Kidney tubule cell (primary cell): ENCODE results near the gene TUBB1.

Source experiments
- DNase-seq: peaks from one replicate; pipeline ENCODE4 v3.0.0-alpha.2; 2018; ENCODE audit warnings: low spot score

The TUBB1 gene

DNA sequence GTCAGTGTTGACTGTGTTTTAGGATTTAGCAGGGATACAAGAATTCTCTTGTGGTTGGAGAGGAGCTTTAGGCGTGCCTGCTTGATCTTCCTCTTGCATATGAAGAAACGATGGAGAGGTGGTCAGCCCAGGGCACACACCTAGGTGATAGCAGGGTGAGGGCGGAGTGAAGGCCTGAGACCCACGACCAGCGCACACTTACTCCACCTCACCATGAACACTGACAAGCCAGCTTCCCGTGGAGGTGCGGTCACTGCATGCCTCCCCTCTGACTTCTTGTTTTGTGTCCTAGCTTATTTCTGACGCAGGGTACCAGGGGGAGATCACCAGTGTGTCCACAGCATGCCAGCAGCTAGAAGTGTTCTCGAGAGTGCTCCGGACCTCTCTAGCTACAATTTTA, 30.0 kb upstream of the TUBB1 start:
- no peak for DNase-seq

DNA sequence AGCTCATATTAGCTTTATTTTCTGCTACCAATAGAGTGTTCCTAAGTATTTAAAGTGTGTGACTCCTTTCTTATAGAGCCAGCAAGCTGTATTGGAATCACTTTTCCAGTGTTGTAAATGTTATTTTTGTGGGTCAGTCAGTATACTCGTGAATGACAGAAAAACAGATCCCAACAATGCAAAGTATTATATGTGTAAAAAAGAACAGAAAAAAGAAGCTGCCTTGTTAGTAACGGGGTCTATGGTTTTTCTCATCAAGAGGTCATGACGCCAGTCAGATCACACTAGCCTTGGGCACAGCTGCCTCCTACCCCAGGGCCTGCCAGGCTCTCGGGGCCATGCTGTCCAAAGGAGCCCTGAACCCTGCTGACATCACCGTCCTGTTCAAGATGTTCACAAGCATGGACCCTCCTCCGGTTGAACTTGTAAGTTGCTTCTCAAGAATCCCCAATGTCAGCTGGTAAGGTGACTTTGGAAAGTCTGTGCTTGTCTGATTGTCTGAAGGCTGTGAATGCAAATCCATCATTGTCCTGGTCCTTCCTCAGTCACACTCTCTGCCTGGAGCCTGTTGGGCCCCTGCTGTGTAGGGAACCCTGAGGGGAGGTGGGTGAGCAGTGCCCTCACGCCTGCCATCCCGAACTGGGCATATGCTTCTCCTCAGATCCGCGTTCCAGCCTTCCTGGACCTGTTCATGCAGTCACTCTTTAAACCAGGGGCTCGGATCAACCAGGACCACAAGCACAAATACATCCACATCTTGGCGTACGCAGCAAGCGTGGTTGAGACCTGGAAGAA, 28.4 kb upstream of the TUBB1 start:
- DNase-seq = no peak

DNA sequence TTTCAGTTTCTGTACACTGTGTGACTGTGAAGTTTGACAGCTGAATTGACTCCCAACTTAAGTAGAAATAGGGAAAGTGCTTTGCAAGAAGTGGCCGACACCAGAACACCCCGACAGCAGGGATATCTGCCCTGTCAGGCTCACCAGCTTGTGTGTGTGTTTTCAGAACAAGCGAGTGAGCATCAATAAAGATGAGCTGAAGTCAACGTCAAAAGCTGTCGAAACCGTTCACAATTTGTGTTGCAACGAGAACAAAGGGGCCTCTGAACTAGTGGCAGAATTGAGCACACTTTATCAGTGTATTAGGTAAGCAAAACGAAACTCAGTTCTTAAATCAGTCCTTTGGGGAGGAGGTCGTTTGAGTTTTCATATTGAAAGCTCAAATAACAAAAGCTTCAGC, 27.5 kb upstream of the TUBB1 start:
- no peak for DNase-seq

DNA sequence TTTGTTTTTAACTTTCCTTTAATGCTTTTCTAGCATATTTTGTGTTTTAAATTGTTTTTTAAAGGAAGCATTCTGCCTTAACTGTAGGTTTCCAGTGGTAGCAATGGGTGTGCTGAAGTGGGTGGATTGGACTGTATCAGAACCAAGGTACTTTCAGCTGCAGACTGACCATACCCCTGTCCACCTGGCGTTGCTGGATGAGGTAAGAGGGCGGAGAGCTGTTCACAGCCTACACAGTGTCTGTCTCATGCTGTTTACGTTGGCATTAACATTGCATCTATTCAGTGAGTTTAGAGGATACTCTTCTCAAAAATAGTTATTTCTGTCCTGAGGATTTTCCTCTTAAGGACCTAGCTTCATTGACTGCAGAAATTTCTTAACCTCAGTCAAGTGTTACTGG, 26.3 kb upstream of the TUBB1 start:
- DNase-seq = no peak

DNA sequence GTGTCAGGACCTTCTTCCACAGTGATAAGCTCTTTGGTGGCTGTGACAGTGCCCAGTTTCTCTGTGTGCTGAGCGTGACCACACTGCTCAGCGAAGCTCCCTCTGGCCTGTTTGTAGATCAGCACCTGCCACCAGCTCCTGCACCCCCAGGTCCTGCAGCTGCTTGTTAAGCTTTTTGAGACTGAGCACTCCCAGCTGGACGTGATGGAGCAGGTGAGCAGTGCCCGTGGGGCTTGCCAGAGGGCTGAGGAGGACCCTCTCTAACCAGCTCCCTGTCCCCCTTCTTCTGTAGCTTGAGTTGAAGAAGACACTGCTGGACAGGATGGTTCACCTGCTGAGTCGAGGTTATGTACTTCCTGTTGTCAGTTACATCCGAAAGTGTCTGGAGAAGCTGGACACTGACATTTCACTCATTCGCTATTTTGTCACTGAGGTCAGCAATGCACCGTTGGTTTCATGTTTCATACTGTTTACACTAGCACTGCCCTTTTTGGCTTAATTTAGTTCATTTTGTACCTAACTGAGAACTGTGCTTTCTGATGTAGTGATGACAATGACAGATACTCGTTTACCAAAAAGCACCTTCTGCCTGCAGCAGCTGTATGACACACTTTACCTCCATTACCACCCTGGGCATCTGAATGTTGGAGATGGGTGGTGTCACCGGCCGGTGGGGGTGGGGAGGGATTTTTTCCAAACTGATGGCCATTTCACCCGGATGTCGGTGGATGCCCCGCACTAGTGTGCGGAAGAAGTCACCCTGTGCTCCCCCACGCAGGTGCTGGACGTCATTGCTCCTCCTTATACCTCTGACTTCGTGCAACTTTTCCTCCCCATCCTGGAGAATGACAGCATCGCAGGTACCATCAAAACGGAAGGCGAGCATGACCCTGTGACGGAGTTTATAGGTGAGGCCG, 25.6 kb upstream of the TUBB1 start:
- DNase-seq = no peak

DNA sequence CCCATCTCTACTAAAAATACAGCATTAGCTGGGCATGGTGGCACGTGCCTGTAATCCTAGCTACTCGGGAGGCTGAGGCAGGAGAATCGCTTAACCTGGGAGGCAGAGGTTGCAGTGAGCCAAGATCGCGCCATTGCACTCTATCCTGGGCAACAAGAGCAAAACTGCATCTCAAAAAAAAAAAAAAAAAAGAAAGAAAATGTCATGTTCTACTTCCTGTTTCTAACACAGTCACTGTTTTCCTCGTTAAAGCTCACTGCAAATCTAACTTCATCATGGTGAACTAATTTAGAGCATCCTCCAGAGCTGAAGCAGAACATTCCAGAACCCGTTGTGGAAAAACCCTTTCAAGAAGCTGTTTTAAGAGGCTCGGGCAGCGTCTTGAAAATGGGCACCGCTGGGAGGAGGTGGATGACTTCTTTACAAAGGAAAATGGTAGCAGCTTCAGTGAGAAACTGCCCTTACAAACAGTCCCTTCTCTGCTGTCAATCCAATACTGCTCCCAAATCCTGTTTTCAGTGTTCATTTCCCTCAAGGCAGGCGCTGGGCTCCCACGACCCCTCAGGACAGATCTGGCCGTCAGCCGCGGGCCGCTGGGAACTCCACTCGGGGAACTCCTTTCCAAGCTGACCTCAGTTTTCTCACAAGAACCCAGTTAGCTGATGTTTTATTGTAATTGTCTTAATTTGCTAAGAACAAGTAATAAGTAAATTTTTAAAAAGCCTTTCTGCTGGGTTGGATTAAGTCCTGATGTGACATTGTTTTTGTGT, 24.7 kb upstream of the TUBB1 start:
- DNase-seq = no peak

DNA sequence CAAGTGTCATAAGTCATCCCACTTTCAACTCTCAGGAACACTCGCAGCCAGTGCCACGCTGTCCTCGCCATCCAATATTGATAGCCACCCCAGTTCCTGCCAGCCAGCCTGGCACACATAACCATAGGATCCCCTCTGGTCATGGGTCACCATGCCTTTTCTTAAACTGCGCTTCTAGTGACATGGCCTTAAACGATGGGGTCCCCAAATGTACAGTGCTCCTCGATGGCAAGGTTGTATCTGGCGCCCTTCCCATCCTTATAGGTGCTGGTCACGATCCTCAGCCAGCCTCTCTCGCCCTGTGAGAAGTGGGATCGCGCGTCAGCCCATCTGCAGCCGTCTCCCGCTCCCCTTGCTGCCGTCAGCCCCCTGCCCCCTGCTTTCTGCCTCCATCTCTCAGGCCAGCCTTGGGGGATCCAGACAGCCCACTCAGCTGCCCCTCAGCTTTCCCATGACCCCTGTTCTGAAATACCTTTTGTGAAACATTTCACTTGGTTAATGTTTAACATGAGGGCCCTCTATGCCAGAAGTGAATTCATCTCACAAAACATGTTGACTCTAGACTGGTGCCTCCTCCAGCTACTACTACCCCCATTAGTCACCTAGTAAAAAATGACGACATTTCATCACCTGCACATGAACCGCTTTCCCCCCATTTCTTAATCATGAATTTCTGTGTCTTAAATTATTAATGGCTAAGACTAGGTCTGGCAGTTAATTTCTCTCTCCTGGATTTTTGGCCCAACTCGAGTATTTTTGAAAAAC, 23.6 kb upstream of the TUBB1 start:
- DNase-seq = peak; percentile 85

DNA sequence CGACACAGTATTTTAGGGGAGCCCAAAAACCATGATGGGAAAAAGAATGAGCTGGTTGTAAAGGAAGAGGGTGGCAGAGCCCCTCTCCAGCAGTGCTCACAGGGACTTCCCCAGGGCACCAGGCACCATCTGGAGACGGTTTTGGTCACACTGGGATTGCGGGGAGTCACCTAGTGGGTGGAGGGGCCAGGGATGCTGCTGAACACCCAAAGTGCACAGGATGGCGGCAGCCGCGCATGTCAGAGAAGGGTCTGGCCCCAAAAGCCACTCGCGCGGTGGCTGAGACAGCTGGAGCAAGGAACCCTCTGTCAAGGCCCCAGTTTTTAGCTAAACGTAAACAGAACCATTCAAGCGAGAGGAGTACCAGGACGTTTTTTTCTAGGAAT, 23.0 kb upstream of the TUBB1 start:
- no peak for DNase-seq

DNA sequence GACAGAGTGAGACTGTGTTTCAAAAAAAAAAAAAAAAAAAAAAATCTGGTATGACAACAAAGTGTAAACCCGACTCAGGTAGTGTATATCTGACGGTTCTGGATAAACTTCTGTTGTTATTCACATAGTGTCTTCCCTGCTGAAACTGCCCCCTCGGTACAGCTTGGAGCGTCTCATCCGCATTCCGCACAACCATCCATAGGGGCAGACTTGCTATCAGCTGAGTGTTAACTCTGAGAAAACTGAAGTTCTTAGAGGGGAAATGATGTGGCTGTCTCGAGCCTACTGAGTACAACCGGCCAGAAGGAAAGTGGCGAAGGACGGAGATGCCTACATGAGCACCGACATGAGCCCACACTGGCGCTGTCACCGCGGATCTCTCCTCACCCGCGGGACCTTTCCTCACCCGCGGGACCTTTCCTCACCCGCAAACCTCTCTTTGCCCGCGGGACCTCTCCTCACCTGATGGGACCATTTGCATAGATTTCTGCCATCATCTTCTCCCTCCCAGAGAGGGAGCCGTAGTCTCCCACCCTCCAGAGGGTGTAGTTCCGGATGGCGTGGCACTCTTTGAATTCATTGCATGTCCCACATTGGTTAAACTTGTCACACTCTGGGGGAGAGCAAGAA, 22.0 kb upstream of the TUBB1 start:
- DNase-seq = no peak

DNA sequence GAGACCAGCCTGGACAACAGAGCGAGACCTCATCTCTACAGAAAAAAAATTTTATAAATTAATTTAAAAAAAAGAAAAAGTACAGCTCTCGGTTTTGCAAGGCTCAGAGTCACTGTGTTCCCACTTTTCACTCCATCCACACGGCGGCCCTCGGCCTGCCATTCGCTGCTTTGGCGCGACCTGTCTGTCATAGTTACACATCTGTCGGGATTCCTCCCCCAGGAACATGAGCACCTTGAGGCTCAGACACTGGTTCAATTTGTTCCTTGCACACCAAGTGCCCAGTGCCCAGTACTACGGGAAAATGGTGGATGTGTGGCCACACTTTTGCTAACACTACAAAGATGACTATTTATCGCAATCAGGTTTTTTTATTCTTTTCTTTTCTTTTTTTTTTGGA, 20.6 kb upstream of the TUBB1 start:
- no peak for DNase-seq

DNA sequence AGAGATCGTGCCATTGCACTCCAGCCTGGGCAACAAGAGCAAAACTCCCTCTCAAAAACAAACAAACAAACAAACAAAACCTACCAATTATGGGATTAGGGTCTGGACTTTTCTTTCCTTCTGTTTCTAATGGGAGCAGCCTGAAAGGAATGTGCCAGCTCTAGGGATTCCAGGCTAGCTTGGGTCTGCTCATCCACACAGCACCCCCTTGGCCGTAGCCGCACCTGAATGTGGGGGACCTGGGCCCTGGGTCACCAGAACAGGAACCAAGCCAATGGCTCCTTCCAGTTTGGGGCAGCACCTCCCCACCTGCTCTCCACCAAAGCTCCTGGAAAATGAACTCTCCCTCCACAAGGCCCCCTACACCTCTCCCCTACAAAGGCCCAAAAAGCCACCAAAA, 18.9 kb upstream of the TUBB1 start:
- DNase-seq = no peak

DNA sequence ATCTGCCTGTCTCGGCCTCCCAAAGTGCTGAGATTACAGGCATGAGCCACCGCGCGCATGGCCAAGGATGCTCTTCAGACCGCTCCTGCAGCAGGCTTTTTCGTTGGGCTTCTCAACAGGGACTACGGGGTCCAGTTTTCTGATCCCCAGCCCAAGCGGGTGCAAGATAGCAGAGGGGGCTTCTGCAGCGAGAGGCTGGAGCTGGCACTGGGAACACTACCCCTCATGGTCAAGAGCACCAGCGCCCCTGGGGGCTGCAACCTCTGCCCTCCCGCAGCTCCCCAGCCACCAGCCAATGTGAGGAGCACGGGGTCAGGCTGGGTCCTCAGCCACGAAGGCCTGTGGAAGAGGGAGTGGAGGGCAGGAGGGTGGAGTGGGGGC, 18.2 kb upstream of the TUBB1 start:
- DNase-seq = no peak

DNA sequence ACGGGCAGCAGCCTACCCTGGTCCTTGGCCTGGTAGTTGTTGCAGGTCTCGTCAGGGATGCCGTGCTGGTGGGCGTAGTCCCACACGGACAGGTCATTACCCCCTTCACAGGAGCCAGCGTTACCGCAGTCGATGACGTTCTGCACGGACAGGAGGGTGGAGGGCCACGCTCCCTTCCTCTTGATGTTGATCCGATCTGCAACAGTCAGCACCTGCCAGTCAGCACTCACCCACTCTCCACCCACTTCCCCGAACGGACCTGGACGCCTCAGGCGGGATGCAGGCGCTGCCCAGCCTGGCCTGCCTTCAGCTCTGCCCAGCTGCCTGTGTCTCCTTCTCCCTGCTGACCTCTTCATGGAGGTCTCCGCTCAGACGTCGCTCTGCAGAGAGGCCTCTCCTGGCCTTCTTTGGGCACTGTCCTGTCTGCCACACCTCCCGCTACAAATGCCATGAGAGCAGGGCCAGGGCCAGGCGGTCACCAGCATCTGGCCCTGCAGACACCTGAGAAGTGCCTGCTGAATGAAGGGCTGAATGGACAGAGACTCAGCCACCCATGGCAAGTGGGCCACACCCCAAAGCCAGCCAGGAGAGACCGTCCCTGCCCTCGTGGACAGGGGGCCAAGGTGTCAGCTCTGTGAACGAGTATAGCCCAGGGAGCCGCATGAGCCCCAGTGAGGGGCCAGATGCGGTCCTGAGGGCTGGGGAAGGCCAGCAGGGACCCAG, 17.6 kb upstream of the TUBB1 start:
- no peak for DNase-seq

DNA sequence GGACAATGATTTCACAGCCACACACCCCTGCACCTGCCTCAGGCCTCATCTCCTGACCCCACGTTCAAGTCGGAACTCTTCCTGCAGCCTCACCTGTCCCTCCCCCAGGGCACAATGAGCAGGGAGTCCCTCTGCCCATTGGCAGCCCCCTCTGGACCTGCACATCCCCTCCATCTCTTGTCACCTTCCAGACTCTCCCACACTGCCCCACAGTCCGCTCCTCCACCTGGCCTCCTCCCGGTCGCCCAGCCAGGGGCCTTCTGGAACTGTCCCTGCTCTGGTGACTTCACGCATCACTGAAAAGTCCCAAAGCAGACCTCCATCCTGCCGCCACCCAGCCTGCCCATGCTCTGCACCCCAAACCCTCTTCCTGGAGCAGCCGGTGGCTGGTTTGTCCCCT, 16.8 kb upstream of the TUBB1 start:
- no peak for DNase-seq

DNA sequence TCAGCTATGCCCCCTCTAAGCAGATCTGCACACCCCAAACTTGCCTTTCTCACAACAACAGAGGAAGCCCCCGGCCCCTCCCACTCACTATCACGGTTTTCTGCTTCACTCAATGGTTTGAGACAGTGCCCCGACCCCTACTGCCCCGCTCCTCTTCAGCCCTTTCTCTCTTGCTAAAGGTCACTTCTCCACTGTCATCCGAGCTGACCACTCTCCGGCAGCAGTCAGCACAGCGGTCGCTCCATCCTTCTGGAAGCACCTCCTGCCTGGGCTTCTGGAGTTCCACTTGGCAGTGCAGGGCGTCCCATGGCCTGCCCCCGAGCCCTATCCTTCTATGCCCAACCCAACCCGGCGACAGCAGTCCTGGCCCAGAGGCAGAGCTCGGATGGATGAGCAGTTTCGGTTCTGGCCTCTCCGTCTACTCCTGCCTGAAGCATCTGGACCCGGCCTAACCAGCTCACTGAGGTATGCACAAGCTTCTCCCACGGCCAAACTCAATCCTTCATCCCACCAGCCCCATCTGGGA, 16.3 kb upstream of the TUBB1 start:
- no peak for DNase-seq

DNA sequence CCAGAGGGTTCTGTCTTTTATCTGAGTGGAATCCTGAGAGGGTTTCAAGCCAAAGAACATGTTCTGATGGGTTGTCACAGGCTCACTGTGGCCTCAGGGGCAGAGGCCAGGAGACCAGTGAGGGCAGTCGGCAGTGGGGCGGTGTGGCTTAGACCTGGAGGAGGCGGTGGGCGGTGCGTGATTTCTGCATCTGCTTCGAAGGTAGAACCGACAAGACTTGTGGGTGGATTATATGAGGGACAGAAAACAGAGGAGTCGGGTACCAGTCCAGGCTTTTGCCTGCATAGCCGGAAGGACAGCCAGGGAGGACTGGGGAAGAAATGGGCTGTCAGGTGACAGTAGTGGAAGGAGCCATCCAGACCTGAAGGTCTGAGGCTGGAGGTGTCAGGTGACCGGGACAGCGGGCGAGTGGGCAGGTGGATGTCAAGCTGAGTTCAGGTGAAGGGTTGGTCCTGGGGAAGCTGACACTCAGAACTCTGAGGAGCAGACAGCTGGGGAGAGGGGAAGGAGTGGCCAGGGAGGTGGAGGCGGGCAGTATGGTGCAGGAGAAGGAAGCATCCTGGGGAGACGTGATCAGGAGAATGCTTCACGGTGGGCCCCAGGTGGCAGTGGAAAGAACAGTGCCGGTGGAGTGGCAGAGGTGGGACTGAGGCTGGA, 15.3 kb upstream of the TUBB1 start:
- DNase-seq = no peak

DNA sequence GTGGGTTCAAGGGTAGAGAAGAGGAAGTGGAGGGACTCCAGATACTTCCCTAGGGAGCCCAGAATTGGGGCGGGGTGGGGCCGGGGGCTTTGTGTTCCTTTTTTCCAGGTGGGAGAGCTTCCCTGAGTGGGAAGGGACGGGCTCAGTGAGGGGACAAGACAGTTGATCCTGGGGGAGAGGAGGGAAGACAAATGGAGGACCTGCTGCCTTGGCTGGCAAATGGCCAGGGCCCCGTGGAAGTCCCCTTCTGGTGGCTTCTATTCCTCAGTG, 14.8 kb upstream of the TUBB1 start:
- DNase-seq = no peak

DNA sequence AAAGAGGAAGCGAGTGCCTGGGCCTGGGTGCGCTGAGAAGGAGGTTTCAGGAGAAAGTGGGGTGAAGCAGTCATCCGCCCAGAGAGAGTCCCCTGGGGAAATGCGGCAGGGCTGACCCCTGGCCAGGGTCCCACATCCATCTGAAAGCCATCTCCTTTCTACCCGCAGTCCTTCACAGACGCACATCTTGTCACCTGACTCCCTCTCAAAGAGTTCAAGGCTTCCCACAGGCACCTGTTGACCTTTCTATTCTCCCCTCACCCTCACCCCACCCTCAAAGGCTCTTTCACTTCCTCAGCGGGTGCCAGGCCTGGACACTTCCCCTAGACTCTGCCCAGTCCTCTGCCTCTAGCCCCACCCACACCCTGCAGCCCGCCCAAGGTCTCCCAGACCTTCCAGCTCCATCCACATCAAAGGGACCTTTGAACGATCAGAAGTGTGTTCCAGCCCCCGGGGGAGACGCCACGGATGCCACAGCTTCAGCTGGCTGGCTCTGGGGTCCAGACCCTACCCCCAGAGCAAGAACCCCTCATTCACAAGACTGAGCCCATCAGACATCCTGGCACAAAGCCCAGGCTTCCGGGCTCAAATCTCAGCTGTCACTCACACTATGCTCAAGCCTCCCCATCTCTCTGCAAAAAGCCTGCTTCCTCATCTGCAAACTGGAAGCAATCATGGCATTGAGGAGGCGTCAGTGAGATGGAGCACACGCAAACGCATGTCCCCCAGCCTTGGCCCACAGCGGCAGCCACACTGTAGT, 14.3 kb upstream of the TUBB1 start:
- DNase-seq = peak; percentile 47

DNA sequence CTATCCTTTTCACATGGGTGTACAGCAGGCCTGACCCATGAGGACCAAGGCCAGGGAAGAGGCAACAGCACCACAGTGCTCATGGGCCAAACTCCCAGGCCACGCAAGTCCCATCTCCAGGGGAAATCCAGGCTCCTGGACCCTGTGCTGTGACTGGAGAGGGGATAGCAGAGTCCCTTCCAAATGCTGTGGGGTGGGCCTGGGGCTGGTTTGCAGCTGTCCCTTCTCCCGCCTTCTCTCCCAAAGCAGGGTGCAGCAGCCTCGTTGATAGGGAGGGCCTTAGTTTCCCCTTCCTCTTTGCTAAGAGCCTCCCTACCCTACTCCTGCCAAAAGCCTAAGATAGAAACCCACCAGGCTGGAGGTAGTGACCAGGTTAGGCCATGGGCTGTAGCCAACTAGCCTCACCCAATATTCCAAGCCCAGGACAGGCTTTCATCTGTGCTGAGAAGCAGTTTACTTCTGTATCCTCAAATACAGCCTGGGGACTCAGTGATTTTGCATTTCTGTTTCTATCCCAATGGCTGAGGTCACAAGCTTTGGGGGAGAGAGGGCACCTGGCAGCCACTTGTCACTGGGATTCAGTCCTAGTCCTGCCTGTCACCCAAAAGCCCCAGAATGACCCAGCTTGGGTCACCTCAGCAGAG, 13.6 kb upstream of the TUBB1 start:
- no peak for DNase-seq
